ENCODE measurements around the gene MPRIP.

MPRIP gene

DNA sequence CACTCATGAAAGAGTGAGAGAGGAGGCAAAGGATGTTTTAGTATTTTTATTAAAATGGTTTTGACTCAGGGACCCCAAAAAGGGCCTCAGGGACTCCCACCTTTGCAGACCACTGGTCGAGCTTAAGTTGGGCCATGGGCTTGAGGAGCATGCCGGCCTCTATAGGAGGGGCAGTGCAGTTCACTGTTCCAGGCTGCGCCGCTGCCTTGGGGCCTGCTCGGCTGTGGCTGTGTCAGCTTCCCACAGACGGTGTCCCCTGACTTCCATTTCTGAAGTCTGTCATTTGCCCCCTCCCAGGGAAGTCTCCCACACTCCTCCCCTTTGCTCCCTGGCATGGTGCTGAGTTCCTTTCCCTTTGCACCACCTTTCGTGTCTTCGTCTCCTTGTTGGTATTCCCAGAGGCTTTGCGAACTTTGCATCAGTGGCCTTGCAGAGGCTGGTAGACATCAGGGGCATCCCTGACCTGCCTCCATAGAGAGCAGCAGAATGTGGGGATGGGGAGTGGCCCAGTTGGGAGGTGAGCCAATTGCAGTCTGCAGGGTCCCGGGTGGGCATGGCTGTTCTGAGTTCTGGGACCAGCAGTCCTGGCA is 17.1 kb downstream of the MPRIP start:
- TF ChIP-seq, protein P1, sequence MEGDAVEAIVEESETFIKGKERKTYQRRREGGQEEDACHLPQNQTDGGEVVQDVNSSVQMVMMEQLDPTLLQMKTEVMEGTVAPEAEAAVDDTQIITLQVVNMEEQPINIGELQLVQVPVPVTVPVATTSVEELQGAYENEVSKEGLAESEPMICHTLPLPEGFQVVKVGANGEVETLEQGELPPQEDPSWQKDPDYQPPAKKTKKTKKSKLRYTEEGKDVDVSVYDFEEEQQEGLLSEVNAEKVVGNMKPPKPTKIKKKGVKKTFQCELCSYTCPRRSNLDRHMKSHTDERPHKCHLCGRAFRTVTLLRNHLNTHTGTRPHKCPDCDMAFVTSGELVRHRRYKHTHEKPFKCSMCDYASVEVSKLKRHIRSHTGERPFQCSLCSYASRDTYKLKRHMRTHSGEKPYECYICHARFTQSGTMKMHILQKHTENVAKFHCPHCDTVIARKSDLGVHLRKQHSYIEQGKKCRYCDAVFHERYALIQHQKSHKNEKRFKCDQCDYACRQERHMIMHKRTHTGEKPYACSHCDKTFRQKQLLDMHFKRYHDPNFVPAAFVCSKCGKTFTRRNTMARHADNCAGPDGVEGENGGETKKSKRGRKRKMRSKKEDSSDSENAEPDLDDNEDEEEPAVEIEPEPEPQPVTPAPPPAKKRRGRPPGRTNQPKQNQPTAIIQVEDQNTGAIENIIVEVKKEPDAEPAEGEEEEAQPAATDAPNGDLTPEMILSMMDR (IDR thresholded peaks at IDR 0.05; ENCODE audit: control extremely low read depth, extremely low read depth, low read depth, missing control alignments), result no peak
- CTCF ChIA-PET, result interaction anchor here (0.6 kb wide), 1 partner anchor 12 kb away, joined by 3 read pairs; no protein-coding TSS in a partner anchor
- POLR2A ChIA-PET, result no interaction called here

DNA sequence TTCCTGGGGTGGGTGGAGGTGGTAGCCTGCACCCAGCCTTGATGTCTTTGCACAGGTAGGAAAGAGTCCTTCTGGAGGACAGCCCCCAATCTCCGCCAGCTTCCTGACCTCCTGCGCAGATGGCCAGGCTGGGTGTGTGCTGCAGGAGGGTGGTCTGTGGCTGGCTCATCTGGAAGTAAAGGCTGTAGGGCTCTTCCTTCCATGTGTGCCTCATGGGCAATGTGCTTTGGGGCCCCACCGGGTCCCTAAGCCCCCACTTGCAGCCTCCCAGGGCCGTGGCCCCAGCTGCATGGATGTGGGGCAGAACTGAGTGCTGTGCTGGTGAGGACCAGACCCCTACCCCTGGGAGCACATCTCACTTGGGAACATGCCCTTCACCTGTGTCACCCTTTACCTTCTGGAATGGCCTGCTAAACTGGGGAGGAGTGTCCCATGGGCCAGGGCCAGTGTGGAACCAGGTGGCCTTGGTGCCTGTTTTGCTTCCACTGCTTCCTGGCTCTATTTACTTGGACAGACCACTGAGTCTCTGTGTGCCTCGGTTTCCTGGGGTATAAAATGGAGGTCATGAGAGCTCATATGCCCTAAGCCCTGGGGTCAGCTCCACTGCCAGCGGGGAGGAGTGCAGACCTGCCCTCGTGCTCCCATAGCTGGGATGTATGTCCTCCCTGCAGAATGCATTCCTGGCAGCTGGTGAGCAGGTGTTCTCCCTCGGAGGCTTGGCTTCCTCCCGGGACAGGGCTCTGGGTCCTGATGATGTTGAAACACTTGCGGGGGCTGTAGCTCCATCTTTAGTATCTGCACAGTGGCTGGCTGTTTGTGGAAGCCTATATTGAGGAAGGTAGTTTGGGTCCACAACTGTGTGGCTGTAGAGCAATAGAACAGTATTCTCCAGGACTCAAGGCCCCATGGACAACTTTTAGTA is 18.0 kb downstream of the MPRIP start:
- TF ChIP-seq, protein P1 (IDR thresholded peaks at IDR 0.05; ENCODE audit: control extremely low read depth, extremely low read depth, low read depth, missing control alignments), result no peak
- POLR2A ChIA-PET, result no interaction called here
- DNase-seq (ENCODE audit: extremely low spot score), result no peak
- CTCF ChIA-PET, result no interaction called here

More for the DNA sequence above, 17.1 kb downstream of the MPRIP start:
- no peak for DNase-seq (ENCODE audit: extremely low spot score)

GRCh38 chr17:17060930-17061329 is 18.7 kb downstream of the MPRIP start:
- POLR2A ChIA-PET, result interaction anchor here (0.6 kb wide), 1 partner anchor 15 kb away, joined by 5 read pairs; no protein-coding TSS in a partner anchor
- CTCF ChIA-PET, result no interaction called here
- TF ChIP-seq, protein P1 (IDR thresholded peaks at IDR 0.05; ENCODE audit: control extremely low read depth, extremely low read depth, low read depth, missing control alignments), result no peak
- DNase-seq (ENCODE audit: extremely low spot score), result no peak

- DNase-seq (ENCODE audit: extremely low spot score), result no peak
- ChIA-PET POLR2A (interaction anchor here (0.6 kb wide), 1 partner anchor 16 kb away, joined by 5 read pairs; no protein-coding TSS in a partner anchor), CTCF (interaction anchor here (2.5 kb wide), 1 partner anchor 9 kb away, joined by 9 read pairs; no protein-coding TSS in a partner anchor)
- TF ChIP-seq, protein P1 (IDR thresholded peaks at IDR 0.05; ENCODE audit: control extremely low read depth, extremely low read depth, low read depth, missing control alignments), result no peak
Measured at GRCh38 chr17:17061516-17061915, 19.3 kb downstream of the MPRIP start.

DNA sequence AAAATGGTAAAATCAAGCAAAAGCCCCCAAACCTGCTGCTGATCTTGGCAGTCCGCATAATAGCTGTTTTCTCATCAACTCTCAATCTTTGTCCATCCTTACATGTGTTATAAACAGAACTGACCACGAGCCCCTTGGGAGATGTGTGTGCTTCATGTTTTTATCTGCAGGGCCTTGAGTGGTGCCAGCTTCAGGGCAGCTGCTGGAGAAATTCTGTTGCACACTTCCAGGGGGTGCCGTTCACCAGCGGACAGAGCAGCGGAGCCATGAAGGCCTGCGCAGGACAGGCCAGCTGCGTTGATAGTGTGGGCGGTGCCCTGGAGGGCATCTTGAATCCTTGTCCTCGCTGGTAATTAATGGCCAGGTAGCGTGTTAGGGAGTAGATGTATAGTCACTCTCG is 20.1 kb downstream of the MPRIP start:
- CTCF ChIA-PET, result interaction anchor here (0.8 to 2.5 kb wide), 3 partner anchors 10 to 15 kb away, joined by 3 to 9 read pairs (median 4); no protein-coding TSS in a partner anchor
- no peak for DNase-seq (ENCODE audit: extremely low spot score)
- TF ChIP-seq, protein P1 (IDR thresholded peaks at IDR 0.05; ENCODE audit: control extremely low read depth, extremely low read depth, low read depth, missing control alignments), result no peak
- POLR2A ChIA-PET, result no interaction called here

DNA sequence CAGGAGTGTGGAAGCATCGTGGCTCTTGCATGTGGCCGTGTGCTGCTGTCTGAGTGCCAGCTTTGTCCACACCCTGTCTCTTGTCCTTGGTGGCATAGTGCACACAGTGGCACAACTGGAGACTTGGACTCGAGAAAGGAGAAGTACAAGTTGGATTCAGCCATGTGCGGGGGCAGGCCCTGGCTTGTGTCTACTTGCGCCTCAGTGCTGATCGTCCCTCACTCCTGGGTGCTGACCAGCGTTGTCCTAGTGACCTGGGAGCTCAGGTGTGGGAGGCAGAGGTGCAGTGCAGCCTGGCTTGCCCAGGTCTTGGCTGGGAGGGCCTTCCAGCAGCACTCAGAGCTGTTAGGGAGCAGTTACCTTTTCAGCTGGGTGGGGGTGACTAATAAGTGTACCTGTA is 20.6 kb downstream of the MPRIP start:
- TF ChIP-seq, protein P1 (IDR thresholded peaks at IDR 0.05; ENCODE audit: control extremely low read depth, extremely low read depth, low read depth, missing control alignments), result no peak
- ChIA-PET CTCF (interaction anchor here (0.8 to 2.5 kb wide), 3 partner anchors 11 to 16 kb away, joined by 3 to 9 read pairs (median 4); no protein-coding TSS in a partner anchor), POLR2A (no interaction called here)
- DNase-seq (ENCODE audit: extremely low spot score), result no peak
